Activated naive CD4-positive, alpha-beta T cell treated with anti-CD3 and anti-CD28 coated beads, Interleukin-2, amount 50 U/mL, for 16 hours (primary cell): ENCODE measurements around the gene SCAMP5.

Experiments
- DNase-seq: peaks from one replicate; pipeline ENCODE4 v3.0.0-alpha.2; 2020

SCAMP5 gene

GRCh38 chr15:75023872-75024636 is 28.7 kb downstream of the SCAMP5 start:
- DNase-seq: no peak

- no peak for DNase-seq
These were observed 29.7 kb downstream of the SCAMP5 start for GRCh38 chr15:75025107-75025506.

- DNase-seq: no peak
These were observed 30.3 kb downstream of the SCAMP5 start for GRCh38 chr15:75025548-75026260.

DNA sequence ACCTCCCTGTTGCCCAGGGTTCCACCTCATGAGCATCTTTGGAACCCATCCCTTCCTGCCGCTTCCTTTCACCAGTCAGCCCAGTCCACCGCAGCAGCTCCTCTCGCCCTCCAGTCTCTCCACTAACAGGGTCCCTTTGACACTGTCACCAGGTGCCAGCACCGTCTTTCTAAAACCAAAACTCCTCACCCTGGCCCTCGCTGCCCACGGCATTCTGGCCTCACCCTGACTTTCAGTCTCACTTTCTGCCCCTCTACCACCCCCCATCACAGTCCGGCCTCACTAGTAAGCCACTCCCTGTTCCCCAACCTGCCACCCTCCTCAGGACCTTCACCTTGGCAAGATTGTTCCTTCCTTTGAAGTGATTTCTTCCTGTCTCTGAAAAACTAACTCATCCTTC is 32.2 kb downstream of the SCAMP5 start:
- no peak for DNase-seq

- DNase-seq: no peak
These were observed 33.6 kb downstream of the SCAMP5 start for GRCh38 chr15:75028991-75029377.

DNA sequence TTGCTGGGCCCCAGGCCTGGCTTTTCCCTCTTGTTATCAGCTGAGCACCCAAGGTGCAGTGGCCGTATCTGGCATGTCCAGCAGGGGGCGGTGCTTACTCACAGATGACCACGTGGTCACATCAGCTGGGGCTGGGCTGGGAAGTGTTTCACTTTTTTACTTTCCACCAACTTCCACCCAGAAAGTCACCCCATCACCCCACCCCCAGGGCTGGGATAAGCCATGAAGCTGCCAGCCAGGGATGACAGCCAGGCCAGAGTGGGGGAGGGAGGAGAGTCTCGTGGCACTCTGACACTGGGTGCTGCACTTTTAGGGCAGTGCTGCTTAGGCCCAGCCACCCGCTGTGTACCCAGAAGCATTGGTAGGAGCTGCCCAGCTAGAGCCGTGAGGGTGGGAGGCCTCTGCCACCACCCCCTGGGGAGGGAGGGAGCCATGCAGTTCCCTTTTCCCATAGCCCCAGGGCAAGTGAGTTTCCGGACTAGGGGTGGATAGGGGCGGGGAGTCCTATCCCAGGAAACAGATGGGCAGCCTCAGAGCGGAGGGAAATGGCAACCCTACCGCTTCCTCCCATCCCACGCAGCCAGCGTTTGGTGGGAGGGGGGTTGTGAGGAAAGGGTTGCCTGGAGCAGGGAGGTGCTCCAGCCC is 34.1 kb downstream of the SCAMP5 start:
- peak; percentile 87 for DNase-seq

DNA sequence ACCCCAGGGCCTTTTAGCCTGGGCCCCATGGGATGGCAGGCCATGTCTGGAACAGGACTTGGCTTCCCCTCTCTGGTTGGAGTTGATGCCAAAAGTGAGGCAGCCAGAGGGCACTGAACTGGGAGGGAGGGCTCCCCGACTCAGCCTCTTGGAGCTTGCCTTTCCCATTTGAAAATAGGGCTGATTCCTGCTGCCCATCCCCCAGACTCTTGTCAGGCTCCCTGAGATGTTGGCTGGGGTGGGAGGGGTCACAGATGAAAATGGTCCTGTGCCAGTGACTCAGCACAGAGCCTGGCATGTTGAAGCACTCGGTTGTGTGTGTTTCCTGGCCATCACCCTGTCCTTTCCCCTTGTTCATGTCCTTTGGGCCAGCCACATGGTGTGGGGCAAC is 34.7 kb downstream of the SCAMP5 start:
- DNase-seq: no peak

DNA sequence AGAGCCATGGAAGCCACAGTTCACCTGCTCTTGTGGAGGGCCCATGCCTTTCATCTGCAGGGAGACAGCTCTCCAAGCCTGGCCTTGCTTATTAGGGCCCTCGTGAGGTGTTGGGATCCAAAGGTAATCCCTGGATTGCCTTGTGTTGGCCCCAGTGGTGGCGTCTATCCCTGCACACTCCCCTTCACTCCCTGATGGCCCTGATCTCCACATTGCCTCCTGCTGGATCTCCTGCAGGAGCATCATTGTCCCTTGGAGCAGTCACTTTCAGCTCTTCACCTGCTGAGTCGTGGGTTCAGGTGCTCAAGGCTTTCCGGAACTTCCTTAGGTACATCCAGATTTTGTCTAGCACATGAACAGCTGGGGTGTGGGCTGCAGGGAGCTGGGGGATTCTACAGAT is 35.1 kb downstream of the SCAMP5 start:
- no peak for DNase-seq

DNA sequence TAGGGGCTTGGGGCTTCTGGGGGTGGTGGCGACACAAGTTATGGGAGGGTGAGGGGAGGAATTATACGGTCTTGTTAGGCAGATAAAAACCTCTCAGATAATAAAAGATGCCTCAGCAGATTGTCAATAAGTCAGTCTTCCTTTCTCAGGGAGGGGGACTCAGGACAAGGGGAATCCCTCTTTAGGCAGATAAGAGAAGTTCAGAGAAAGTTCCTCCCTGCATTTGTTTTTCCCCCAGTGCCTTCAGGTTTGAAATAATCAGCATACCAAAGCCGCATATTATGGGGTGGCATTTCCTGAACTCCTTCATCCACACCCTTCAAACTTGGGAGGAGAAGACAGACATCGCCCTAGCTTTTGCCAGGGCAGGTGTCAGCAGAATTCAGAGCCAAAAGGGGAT is 36.5 kb downstream of the SCAMP5 start:
- no peak for DNase-seq

- no peak for DNase-seq
These were observed 37.0 kb downstream of the SCAMP5 start for GRCh38 chr15:75032395-75032794.

- DNase-seq: no peak
These were observed 38.4 kb downstream of the SCAMP5 start for GRCh38 chr15:75033809-75034208.

DNA sequence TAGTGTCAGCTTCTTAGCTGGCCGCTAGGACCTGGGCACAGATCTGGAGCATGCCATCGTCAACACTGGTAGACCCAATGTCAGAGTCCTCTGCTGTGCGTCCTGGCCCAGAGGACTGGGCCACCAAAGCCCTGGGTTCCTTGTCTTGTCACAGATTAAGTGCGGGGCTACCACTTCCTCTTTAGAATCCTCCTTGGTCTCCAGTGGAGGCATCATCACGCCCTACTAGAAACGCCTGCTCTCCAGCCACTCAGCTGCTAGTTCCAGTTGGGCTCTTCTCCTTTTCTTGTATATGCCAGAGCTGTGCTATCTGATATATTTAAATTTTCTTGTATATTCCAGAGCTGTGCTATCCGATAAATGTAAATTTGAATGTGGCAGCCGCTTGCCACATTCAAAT is 39.3 kb downstream of the SCAMP5 start:
- no peak for DNase-seq

GRCh38 chr15:75036212-75036616 is 40.9 kb downstream of the SCAMP5 start:
- no peak for DNase-seq

DNA sequence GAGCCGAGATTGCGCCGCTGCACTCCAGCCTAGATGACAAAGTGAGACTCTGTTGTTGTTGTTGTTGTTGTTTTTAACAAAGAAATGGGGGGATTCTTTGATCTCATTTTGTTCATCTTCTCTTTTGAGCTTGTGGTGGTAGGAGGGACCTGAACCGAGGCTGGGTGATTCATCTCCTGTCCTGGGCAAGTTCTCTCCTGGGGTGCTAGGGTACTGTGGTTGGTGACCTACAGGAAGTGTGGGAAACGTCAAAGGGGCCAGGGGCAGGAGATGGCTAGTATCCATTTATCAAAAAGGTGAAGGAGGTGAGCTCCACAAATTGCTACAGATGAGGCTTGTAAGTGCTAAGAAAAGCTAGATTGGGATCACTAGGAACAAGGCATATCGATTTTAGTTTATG is 42.3 kb downstream of the SCAMP5 start:
- no peak for DNase-seq

- DNase-seq: no peak
These were observed 42.9 kb downstream of the SCAMP5 start for GRCh38 chr15:75038231-75038630.

DNA sequence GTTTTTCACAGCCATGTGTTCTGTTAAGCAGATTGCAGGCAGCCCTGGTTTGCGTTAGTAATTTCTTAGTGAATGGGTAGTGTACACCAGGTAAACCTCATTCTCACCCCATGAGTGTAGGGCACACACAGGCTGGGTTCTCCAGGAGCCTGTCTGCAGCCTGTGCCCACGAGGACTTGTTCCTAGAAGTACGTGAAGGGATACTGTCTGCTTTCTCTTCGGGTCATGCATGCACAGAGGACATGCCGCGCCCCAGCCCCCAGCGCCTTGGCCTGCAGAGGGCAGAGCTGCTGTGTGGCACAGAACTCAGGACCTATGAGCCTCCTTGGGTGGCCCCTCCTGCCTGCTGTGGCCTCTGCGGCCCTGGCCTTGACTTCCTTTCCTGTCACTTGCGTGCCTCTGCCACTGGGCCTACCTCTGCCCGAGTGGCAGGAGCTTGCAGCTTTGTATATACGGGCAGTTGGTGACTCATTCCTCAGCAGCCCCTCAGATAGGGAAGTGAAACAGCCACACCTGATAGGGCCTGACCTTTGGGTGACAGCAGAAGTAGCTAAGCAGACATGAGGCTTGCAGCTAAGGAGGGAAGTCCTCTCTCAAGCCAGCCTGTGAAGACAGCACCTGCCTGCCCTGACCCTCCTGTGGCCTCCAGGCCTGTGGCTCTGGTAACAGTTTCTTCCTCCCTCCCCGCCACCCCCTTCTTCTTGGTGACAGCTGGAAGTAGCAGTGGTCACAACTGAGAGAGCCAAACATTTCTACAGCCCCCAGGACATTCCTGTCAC is 47.6 kb downstream of the SCAMP5 start:
- DNase-seq: peak; percentile 33

DNA sequence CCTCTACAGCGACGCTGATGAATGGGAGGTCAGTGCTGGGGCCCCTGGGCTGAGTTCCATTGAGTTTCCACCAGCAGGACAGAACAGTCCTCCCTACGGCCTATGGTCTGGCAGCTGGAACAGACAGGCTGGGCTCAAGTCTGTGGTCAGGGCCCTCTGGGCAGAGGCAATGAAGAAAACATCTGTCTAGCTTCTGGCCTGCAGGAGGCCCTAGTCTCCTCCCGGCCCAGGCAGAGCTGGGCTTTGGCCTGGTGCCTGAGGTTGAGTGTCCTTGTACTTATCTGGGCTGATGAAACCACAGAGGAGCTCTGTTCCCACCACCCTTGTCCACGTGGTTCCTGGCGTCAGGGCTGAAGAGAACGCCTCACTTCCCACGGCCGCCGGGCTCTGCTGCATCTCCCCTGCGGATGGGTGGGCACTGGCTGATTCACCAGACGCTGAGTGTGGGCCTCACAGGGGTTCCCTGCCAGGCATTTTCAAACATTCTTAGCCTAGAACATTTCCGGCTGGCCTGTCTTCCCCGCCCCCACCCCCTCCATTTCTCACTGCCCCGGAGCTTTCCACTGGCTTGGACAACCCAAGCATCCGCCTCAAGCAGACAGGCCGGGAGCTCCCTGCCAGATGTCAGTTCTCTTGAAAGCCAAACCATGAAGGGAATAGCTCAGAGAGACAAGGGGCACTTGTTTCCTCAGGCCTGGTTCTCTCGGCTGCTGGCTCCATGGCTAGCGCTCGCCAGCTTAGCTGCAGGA is 48.3 kb downstream of the SCAMP5 start:
- no peak for DNase-seq

GRCh38 chr15:75044258-75044878 is 49.0 kb downstream of the SCAMP5 start:
- DNase-seq: no peak

- DNase-seq: no peak
These were observed 50.1 kb downstream of the SCAMP5 start for GRCh38 chr15:75045332-75046015.

DNA sequence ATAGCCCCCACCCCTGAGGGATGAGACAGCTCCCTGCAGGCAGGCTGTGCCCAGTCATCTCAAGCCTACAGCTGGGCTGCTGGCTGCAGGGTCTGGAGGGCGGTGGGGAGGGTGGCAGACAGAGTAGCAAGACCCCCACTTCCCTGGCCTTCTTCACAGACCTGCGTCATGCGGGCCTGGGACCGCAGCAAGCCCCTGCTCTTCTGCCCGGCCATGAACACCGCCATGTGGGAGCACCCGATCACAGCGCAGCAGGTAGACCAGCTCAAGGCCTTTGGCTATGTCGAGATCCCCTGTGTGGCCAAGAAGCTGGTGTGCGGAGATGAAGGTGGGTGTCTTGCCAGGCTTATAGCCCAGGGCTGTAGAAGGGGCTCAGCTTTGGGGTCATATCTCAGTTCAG is 53.0 kb downstream of the SCAMP5 start:
- DNase-seq: no peak

DNA sequence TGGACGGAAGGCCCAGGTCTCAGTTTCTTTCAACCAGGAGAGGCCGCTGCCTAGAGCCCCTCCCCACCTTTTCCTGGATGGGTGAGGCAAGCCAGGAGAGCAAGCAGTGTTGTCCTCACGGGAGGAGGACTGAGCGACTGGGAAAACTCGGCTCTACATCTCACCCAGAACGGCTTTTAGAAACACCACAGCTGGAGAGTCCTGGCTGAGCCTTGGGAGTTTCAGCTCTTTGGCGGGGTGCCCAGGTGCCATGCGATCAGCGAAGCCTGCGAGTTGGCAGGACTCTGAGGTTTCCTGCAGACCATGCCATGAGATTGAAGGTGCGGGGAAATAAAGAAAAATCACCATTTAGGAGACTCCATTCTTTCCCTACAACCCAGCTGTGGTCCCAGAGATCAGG is 54.0 kb downstream of the SCAMP5 start:
- no peak for DNase-seq

GRCh38 chr15:75050283-75050682 is 54.9 kb downstream of the SCAMP5 start:
- no peak for DNase-seq
